Activated CD4-positive, alpha-beta T cell treated with anti-CD3 and anti-CD28 coated beads, Interleukin-10, Interleukin-2, amounts not matched to agents 100 ng/mL and 50 ng/mL, durations not matched to agents 16 hours and 8 hours (primary cell): ENCODE data around the gene LRRC75A.
"Not testable (repeated sequence)": the region's sequence is repeated elsewhere in the genome, so short reads cannot be mapped to it uniquely, and the experiment has no call there.

Experiments
- DNase-seq: peaks from one replicate; pipeline ENCODE4 v3.0.0-alpha.2; 2020

LRRC75A gene

DNA sequence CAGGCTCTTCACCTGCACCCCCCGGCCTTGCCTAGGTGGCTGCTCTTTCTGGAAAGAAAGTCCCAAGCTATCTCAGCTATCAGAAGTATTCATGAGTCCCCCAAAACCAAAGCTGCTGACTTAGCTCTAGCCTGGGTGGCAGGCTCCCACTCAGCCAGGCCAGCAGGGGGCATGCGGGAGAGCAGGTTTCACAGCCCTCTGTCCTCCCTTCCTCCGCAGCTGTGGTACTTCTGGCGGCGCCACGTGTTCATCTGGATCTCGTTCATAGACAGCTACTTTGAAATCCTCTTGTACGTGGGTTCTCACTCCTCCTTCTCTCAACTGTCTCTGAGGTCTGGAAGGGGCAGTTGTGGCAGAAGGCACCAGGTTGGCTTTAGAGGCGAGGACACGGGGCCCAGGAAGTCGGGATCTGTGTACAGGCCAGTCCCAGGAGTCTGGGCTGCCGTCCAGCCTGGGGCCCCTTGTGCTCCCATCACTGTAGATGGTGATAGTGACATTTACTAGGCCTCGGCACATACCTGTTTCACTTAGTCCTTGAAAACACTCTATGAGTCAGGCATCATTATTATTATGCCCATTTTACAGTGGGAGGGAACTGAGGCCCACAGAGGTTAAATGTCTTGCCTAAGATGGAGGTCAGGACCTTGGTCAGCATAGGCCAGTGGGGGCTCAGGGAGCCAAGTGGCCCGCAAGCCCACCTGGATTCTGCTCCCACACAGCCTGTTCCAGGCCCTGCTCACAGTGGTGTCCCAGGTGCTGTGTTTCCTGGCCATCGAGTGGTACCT is 63.7 kb downstream of the LRRC75A start:
- peak; percentile 59 for DNase-seq

DNA sequence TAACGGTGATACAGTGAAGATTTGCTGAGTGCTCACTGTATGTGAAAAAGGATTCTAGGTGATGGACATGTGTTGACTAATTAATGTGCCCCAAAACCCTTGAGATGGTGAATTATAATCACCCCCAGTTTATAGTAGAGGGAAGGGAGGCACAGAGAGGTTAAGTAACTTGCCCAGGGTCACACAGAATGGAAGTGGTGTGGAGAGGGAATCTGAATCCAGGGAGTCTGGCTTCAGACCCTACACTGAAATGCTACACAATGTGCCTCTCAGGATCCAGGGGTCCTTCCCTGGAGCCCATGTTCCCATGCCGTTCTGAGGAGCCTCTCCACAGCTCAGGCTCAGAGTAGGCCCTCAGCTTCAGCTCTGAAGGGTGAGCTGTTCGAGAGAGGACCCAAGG is 65.0 kb downstream of the LRRC75A start:
- no peak for DNase-seq

DNA sequence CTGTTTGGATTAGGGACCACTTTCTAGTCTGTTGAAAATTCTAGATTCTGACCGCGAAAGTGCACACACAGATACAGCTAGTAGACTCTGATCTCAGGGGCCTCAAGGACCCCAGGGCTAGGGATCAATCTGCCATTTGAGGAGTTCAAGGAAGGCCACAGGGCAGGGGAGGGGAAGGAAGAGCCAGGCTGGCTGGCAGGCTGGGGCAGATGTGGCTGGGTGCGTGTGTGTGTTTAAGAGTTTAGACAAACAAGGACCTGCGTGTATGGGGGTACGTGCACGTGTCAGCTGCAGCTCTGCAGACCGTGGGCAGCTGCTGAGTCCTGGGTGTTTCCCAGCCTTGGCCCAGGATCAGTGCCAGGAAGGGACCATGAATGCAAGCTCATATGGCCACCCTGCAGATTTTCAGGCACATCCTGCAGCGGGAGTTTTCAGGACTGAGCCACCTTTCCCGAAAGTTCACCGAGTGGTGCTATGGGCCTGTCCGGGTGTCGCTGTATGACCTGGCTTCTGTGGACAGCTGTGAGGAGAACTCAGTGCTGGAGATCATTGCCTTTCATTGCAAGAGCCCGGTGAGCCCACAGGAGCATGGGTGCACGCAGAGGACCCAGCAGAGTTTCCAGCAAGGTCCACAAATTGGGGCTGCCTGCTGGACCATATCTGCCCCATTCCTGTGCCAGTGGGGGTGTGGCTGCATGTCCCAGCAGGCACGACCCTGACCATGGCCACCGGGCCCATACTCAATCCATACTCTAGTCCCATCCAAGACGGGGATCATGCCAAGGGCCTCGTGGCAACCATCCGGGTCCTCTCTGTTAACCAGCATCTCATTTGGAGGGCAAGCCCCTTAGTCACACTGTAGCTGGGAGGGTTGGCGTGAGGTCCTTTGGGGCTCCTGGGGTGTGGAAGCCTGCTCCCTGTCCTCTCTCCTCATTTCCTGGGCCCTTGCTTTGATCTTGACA is 66.0 kb downstream of the LRRC75A start:
- DNase-seq = no peak

DNA sequence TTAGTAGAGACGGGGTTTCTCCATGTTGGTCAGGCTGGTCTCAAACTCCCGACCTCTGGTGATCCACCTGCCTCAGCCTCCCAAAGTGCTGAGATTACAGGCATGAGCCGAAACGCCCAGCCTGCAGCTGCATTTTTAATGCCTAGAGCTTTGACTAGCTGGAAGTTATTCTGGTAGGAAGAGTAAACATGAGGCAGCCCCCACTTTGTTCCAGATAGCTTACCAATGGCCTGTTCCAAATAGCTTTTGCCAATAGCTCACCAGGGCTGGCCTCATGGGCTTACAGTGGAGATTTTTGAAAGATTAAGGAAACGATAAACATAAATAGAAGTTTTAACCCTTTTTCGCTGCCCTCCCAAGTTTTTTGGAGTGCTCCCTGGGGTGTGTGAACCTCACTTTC is 66.8 kb downstream of the LRRC75A start:
- no peak for DNase-seq

DNA sequence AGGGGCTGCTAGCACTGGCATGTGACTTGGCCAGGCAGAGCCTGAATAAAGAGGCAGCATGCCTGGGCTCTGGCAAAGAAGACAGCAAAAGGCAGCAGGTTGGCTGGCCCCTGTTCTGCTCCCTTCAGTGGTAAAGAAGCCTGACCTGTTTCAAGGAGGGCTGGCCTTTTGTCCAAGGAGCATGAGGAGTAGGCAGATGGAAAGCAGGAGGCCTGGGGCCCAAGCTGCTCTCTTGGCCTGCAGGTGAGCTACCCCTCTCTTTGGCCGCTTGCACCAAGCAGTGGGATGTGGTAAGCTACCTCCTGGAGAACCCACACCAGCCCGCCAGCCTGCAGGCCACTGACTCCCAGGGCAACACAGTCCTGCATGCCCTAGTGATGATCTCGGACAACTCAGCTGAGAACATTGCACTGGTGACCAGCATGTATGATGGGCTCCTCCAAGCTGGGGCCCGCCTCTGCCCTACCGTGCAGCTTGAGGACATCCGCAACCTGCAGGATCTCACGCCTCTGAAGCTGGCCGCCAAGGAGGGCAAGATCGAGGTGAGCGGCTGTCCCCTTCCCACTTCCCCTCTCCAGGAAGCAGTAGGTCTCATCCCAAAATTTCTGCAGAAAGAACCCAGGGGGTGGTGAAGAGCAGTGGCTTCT is 68.6 kb downstream of the LRRC75A start:
- DNase-seq = no peak

DNA sequence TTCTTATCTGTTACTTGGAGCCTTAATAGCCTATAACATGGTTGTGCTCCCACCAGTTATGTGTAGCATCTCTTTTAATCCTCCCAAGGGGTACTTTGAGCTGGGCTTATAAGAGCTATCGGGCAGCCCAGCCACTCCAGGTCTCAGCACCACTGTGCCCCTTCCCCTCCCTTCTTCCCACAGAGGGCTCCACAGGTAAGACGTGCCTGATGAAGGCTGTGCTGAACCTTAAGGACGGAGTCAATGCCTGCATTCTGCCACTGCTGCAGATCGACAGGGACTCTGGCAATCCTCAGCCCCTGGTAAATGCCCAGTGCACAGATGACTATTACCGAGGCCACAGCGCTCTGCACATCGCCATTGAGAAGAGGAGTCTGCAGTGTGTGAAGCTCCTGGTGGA is 69.6 kb downstream of the LRRC75A start:
- DNase-seq = no peak

DNA sequence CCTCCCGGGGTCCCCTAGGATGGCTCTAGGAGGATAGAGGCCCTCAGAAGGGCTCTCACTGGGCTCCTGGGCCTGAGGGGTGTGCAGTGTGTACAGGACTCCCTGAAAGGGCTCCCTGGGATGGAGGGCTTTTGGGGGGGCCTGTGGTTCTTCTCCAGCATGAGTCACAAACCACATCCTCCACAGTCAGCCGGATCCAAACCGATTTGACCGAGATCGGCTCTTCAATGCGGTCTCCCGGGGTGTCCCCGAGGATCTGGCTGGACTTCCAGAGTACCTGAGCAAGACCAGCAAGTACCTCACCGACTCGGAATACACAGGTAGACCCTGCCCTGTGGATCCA is 72.1 kb downstream of the LRRC75A start:
- peak; percentile 81 for DNase-seq

DNA sequence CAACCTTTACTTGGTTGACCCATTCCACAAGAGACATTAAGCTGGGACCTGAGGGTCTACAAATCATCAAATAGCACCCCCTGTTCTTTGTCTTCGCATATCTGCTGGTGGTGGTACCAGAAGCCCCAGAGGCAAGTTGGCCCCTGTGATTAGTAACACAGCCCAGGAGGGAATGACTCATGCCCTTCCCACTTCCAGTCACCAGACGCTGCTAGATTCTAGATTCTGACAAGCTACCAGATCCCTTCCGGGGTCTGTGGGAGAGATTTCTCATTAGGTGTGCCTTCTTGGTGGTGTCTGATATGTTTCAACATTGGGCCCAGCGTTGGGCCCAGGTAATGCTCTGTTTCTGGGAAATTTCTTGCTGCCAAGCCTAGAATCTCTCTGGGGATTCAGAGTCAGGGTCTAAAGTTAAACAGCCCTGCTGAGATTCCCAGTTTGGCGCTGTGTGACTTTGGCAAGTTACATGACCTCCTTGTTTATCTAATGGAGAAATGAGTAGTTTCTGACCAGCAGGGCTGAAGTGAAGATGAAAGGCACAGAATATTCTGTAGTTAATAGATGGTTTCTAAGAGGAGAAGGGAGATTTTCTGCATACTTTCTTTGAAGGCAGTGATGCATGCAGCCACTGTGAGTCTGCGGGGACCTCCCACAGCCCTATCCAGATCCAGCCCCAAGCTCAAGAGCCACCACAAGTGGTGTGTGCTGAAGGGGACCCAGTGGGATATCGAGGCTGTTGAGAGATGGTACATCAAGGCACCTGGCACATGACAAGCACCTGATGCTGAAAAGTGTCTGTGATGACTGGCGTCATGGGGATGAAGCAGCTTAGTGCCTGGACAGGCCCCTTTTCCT is 72.7 kb downstream of the LRRC75A start:
- peak; percentile 94 for DNase-seq

DNA sequence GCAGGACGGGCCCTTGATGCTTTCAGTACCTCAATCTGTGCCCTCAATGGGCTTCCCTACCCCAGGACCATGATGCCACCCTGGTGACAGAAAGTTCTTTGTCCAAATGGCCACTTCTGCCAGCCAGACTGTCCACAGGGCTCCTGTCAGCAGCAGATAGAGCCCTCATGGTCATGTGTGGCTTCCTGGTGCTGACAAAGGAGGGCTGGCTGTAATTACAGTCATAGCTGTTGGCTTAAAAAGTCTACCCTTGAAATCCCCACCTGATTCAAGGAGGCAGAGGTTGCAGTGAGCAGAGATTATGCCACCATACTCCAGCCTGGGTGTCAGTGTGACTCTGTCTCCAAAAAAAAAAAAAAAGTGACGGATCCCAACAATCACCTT is 73.3 kb downstream of the LRRC75A start:
- DNase-seq = peak; percentile 62

DNA sequence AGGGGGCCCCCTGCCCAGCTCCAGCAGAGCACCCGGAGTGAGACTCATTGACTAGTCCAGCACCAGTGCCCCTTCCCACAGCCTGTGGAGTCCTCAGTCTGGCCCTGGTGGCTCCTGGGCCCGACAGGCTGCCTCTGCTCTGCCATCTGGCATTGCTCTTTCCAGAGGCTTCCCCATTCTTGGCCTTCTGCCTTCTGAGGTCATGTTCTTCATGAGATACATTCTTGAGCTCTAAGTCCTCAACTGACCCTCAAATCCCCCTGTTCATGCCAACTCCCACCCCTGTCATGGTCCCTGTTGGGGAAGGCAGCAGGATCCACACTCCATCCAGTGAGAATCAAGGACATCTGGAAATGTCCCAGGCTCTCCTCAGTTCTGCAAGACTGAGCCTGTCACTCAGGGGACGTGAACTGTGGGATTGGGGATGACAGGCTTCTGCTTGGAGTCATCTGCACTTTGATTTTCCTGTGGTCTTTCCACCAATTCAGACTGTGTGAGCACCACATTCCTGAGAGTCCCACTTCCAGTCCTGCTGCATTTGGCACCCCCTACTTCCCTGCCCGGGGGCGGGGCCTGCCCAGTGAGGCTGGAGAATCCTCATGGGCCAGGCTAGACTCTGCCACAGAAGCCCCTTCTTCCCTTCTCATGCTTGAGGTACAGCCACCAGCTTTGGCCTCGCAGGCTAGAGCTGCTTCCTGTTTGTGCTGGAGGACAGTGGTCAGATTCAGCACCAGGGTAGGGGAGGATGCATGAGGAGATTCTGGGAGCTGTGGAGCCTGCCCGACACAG is 73.9 kb downstream of the LRRC75A start:
- no peak for DNase-seq

DNA sequence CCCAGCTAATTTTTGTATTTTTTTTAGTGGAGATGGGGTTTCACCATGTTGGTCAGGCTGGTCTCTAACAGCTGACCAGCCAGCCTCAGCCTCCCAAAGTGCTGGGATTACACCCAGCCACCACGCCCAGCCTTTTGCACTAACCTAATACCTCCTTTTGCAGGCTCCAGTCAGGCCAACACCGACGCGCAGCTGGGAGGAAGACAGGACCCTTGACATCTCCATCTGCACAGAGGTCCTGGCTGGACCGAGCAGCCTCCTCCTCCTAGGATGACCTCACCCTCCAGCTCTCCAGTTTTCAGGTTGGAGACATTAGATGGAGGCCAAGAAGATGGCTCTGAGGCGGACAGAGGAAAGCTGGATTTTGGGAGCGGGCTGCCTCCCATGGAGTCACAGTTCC is 74.6 kb downstream of the LRRC75A start:
- DNase-seq = no peak

DNA sequence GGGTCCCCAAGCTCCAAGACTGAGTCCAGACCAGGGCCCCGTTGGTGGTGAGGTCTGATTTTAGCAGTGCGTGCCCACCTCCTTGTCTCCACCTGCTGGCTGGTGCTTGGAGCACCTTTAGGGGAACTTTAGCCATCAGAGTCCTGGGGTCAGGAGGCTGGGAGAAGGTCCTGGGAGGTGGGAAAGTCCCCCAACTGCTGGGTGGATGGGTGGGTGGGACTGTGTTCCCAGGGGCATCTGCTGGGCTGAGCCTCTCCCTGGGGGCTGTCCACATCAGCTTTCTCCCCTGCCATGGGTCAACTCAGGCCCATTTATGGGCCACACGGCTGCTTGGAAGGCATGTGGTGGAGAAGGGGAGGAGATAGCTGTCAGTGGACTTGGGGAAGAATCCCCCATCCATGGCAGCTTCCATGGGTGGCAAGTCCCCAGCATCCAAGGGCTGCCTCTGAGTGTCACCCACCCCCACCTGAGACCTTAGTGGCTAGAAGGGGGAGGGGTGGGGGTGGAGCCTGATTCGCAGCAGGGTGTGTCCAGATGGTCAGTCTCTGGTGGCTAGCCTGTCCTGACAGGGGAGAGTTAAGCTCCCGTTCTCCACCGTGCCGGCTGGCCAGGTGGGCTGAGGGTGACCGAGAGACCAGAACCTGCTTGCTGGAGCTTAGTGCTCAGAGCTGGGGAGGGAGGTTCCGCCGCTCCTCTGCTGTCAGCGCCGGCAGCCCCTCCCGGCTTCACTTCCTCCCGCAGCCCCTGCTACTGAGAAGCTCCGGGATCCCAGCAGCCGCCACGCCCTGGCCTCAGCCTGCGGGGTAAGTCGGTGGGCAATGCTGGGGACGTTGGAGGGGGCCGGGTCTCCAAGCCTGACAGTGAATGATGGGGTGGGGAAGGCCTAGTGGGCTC is 76.7 kb downstream of the LRRC75A start, which contains the start of gene TRPV2:
TRPV2 (plus strand) TSS at position 541 of the 894 bp plus-strand sequence. CDS start 2,098 bp downstream, outside the sequence.
- DNase-seq = peak; percentile 67

DNA sequence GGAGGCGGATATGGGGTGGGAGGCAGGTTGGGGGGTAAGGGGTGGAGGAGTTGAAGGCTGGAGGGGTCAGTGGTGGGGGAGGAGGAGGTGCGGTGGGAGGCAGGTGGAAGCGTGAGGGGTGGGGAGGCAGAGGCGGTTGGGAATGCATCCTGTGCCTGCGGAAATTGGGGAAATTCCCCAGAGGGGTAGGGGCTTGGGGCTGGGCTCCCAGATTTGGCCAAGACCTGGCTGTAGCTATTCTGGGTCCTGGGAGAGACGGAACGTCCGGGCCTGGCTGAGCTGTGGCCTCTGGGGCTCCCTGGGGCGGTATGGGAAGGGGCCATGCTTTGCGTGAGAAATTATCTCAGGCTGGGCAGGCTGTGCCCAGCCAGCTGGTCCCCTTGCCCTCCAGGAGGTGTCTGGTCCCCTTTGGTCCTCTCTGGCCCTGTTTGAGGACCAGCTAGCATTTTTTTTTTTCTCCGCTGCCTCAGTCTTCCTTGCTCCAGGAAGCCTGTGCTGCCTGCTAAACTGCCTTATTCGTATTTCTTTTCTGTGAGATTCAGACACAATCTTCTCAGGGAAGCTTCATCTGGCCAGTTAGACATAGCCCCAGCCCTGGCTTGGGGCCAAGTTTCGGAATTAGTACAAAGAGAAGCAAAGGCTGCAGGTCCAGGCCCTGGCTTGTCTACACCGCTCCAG is 83.9 kb downstream of the LRRC75A start:
- no peak for DNase-seq

DNA sequence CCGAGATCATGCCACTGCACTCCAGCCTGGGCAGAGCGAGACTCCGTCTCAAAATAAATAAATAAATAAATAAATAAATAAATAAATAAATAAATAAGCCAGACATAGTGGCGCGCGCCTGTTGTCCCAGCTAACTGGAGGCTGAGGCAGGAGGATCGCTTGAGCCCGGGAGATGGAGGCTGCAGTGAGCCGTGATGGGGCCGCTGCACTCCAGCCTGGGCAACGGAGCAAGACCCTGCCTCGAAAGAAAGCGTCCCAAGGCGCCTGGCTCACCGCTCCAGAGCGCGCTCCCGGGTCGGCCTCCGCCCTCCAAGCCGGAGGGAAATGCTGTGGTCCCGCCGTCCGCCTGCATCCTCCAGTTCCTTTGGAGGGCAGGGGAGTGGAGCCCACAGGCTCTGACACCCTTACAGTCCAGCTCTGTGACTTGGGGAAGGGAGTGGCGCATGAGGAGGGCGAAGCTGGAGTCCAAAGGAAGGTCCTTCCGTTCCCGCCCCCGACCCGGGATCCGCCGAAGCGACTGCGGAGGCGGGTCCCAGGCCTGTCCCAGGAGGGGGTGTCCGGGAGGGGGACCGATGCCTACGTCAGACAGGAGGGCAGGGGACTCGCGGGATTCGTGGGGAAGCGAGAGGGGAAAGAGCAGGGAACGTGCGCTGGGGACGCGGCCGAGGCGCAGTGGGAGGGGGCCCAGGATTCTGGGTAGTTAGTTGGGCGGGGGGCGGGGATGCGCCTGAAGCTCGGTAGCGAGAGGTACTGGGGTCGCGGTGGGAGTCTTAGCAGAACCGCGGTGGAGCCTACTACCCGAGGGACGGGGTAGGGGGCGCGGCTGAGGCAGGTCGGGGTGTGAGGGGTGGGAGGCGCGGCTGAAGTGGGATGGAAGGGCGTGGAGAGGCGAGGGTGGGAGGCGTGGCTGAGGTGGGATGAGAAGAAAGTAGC is 85.0 kb downstream of the LRRC75A start:
- DNase-seq = no peak

DNA sequence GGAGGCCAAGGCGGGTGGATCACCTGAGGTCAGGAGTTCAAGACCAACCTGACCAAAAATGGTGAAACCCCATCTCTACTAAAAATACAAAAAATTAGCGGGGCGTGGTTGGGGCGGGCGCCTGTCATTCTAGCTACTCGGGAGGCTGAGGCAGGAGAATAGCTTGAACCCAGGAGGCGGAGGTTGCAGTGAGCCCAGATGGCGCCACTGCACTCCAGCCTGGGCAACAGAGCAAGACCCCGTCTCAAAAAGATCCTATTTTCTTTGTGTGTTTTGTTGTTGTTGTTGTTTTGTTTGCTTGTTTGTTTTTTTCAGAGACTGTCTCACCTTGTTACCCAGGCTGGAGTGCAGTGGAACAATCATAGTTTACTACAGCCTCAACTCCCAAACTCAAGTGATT is 88.1 kb downstream of the LRRC75A start:
- DNase-seq = not testable (repeated sequence)

DNA sequence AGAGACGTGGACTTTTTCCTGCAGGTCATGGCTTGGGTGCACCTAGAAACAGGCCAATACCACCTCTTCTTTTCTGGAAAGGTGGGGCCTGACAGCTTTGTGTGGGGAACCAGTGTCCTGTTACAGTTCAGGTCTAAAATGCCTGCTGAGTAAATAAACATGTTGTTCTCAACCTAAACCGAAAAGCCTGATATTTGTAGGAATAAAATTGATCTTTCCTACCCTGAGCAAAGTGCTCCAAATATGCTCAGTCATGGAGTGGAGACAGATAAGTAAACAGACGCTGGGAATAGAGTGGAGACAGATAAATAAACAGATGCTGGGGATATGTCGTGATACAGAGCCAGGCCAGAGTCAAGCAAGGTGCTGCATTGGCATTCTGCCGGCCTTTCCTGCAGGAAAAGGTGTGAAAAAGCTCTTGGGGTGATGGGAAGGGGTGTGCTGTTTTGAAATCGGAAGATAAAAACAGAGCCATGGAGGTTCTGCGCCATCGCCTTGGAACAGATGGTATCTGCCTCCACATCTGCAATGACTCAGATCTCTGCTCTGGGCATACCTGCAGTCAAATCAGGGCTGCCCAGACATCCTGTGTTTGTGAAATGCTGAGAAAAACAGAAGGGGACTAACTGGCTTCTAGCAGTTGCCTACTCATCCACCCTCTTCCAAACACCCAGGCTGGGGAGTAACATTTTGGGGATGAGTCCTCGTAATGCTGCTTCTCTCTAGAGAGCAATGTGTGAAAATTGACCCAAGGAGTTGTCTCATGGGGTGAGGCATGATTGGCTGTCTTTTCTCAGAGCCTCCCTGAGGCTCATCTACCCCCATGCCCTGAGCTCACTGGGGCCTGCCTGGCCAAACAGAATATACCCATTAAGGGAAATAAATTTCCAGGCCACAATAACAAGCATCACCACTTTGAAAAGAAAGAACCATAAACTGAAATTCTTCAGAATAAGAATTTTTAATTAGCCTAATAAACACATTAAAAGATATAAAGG is 93.4 kb downstream of the LRRC75A start:
- peak; percentile 80 for DNase-seq

DNA sequence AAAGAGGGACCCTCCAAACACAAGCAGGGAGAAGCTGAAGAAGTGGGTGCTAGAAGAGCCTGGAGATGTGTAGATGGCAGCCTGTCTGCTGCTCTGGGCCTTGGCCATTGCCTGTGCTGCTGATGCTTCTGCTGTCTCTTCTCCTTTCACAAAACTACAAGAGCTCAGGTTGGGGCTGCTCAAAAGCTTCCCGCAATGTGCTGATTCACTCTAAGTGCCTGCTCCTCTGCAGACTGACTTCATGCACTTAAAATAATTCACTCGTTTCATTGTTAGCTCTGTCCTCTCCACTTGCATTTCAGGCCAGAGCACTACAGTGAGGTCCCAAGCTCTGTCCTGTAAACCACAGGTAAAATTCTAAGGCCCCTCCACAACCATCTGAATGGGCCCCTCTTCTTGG is 95.3 kb downstream of the LRRC75A start:
- DNase-seq = not testable (repeated sequence)
